NOMO-1 treated with dmso at 0.1 percent for 144 hours (cell line): ENCODE data around the gene P2RY11.
A peak's percentile ranks its signal among the peaks of the same experiment; 100 is the strongest.

Experiments
- DNase-seq: peaks from one replicate; lab custom pipeline; 2025; ENCODE audit not compliant: unreplicated experiment; lab: John Stamatoyannopoulos, UW

P2RY11 gene

GRCh38 chr19:10111405-10111811, at the start of gene P2RY11:
P2RY11 (plus strand) TSS chr19:10111693; CDS start chr19:10111722, 29 bp downstream.
- no peak for DNase-seq

GRCh38 chr19:10061717-10062310, 49.7 kb upstream of the P2RY11 start:
- no peak for DNase-seq

GRCh38 chr19:10068205-10068604, 43.3 kb upstream of the P2RY11 start:
- no peak for DNase-seq

GRCh38 chr19:10069046-10069445, 42.4 kb upstream of the P2RY11 start:
- DNase-seq, result no peak

GRCh38 chr19:10070730-10071446, 40.6 kb upstream of the P2RY11 start:
- DNase-seq, result no peak

- no peak for DNase-seq
Observed at GRCh38 chr19:10074153-10074552, 37.3 kb upstream of the P2RY11 start.

GRCh38 chr19:10076535-10076934, 35.0 kb upstream of the P2RY11 start:
- DNase-seq, result no peak

GRCh38 chr19:10078329-10078728, 33.2 kb upstream of the P2RY11 start:
- DNase-seq, result no peak

GRCh38 chr19:10079031-10079453, 32.5 kb upstream of the P2RY11 start:
- DNase-seq, result no peak

- no peak for DNase-seq
Observed at GRCh38 chr19:10083911-10084310, 27.6 kb upstream of the P2RY11 start.

GRCh38 chr19:10084803-10085202, 26.7 kb upstream of the P2RY11 start:
- DNase-seq, result no peak

GRCh38 chr19:10085641-10086590, 25.6 kb upstream of the P2RY11 start, which contains the start of gene SHFL:
SHFL (plus strand) TSS chr19:10086317; CDS start chr19:10086428, 111 bp downstream.
- DNase-seq, result peak; percentile 65

- DNase-seq, result no peak
Observed at GRCh38 chr19:10086591-10087192, 24.8 kb upstream of the P2RY11 start.

- no peak for DNase-seq
Observed at GRCh38 chr19:10087296-10088061, 24.0 kb upstream of the P2RY11 start.

- no peak for DNase-seq
Observed at GRCh38 chr19:10088949-10089554, 22.4 kb upstream of the P2RY11 start.

- no peak for DNase-seq
Observed at GRCh38 chr19:10089801-10090375, 21.6 kb upstream of the P2RY11 start.

- DNase-seq, result no peak
Observed at GRCh38 chr19:10091370-10091687, 20.2 kb upstream of the P2RY11 start.

- no peak for DNase-seq
Observed at GRCh38 chr19:10091895-10092641, 19.4 kb upstream of the P2RY11 start.
